ENCODE data around the gene SPDYC. TPM values are rescaled to one million over a fixed set of nuclear protein-coding genes. Genes with fewer than 3 reads are reported as not detected.

The SPDYC gene
- polyA plus RNA-seq, 3 donors from 2014 or later, result not detected

DNA sequence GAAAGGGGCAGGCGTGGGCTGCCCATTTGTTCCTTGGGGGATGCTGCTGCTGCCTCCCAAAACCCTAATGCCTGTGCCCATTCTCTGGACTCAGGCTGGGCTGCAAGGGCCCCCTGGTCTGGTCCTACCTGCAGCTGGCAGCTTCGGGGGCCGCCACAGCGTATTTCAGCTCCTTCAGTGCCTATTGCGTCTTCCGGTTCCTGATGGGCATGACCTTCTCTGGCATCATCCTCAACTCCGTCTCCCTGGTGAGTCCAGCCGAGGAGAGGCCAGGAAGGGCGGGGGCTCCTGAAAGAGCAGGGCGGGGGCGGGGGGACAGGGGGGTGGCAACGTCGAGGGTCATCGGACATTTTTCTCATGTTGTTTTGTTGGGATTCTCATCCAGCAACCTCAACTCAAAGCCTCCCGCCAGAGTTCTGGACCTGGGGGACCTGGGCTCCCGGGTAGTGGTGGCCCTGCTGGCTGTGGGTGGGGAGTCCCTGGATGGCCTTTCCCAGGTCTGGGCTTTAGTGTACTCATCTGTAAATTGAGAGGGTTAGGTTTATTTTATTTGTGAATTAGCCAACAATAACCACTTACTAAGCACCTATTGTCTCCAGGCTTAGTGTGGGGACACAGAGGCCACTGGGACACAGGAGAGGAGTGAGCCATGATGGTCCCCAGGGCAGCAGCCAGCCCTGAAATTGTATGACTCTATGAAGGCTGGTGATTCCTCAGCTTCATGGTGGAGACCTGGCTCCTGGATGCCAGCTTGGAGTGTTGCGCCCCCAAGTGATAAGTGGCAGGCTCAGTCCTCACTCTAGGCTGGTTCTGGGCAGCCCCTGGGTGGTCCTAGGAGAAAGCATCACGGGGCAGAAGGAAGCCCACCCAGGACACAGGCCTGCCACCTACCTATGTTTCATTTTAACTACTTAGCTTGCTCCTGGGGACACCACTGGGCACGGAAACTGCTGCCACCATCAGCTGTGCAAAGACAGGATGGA is 47.7 kb downstream of the SPDYC start:
- Mint-ChIP-seq H3K9me3 (no peaks in the 10 kb centered on the region), H3K27me3 (ENCODE audit: low read depth in 3 of 3) (peaks cover 1 to 15% (median 10%) of the 10 kb centered on the region in 3 donors), H3K4me1 (peaks cover 31 to 34% of the 10 kb centered on the region in 2 donors), H3K27ac (no peak overlapping the region), H3K36me3 (peaks cover 0 to 9% (median 0%) of the 10 kb centered on the region in 3 donors), H3K4me3 (no peak overlapping the region)
- no peak for DNase-seq

DNA sequence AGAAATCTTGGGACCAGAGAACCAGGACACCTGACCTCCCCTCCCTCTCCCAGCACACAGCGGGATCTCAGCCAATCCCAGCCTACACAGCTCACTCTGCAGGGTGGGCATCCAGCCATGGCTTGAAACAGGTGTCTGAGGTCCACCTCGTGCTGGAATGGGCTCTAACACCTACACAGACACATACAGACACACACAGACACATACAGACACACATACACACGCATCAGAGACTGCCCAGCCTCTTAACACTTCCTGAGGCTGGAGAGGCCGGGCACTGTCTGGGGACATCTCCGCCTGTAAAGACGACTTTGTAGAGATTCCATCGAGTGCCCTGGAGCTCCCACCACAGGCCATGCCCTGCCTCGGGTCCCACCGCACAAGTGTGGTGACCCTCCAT is 48.4 kb downstream of the SPDYC start:
- no peak for DNase-seq
- no peaks in the 10 kb centered on the region for H3K9me3 Mint-ChIP-seq
- H3K4me3 Mint-ChIP-seq, result no peak overlapping the region
- H3K27ac Mint-ChIP-seq, result no peak overlapping the region
- peaks cover 0 to 12% (median 2%) of the 10 kb centered on the region in 3 donors for H3K36me3 Mint-ChIP-seq
- H3K4me1 Mint-ChIP-seq, result peaks cover 25 to 27% of the 10 kb centered on the region in 2 donors
- H3K27me3 Mint-ChIP-seq (ENCODE audit: low read depth in 3 of 3), result peaks cover 2 to 15% (median 9%) of the 10 kb centered on the region in 3 donors

DNA sequence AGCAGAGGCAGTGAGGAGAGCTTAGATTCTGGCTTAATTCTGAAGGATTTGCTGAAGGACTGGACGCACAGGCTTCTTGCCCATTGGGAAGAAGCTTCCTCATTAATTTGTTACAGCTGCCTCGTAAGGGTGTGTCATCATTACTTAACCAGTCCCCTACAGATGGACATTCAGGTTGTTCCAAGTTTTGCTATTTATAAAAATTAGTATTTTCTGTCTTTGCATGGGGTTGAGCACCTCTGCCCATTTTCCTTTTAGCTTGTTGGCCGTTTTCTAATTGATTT is 49.8 kb downstream of the SPDYC start:
- H3K4me3 Mint-ChIP-seq, result no peak overlapping the region
- H3K27ac Mint-ChIP-seq, result no peak overlapping the region
- peaks cover 14 to 16% of the 10 kb centered on the region in 2 donors for H3K4me1 Mint-ChIP-seq

DNA sequence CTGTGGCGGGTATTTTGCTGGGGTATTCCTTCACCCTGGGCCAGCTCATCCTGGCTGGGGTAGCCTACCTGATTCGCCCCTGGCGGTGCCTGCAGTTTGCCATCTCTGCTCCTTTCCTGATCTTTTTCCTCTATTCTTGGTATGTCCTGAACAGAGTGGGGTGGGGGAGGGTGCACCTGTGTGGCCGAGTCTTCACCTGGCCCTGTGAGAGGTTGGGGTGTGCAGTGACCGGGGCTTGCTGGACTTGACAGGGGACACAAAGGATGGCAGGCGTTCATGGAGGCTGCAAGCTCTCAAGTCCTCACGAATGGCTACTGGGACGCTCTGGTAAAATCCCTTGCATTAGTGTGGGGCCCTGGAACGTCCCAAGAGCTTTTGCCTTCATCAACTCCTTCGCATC is 51.0 kb downstream of the SPDYC start:
- Mint-ChIP-seq H3K9me3 (no peaks in the 10 kb centered on the region), H3K36me3 (peaks cover 0 to 8% (median 4%) of the 10 kb centered on the region in 3 donors), H3K4me1 (peaks cover 6 to 9% of the 10 kb centered on the region in 2 donors), H3K4me3 (no peak overlapping the region), H3K27me3 (ENCODE audit: low read depth in 3 of 3) (peaks cover 4 to 13% (median 7%) of the 10 kb centered on the region in 3 donors), H3K27ac (no peak overlapping the region)
- no peak for DNase-seq

More for the DNA sequence above, 49.8 kb downstream of the SPDYC start:
- no peaks in the 10 kb centered on the region for H3K9me3 Mint-ChIP-seq
- DNase-seq, result no peak
- H3K27me3 Mint-ChIP-seq (ENCODE audit: low read depth in 3 of 3), result peaks cover 3 to 12% (median 6%) of the 10 kb centered on the region in 3 donors
- H3K36me3 Mint-ChIP-seq, result peaks cover 0 to 13% (median 4%) of the 10 kb centered on the region in 3 donors

Other genes with a start within 250 kb of the SPDYC start
- gene PPP2R5B, start 245.5 kb upstream of the SPDYC start, polyA plus RNA-seq, result 10 to 100 TPM in 2 of 3 donors, 1 to 10 TPM in 1; 7.8 to 14.6 (median 14.0) TPM
- not detected for gene GPHA2, start 234.3 kb upstream of the SPDYC start, polyA plus RNA-seq
- gene MAJIN, start 198.1 kb upstream of the SPDYC start, polyA plus RNA-seq, result not detected
- not detected for gene BATF2, start 173.3 kb upstream of the SPDYC start, polyA plus RNA-seq
- 100 to 1,000 TPM in 1 of 3 donors, 10 to 100 TPM in 2; 79.1 to 101 (median 80.1) TPM for gene ARL2, start 156.1 kb upstream of the SPDYC start, polyA plus RNA-seq
- 10 to 100 TPM; 14.5 to 20.6 (median 19.9) TPM for gene SNX15, start 142.8 kb upstream of the SPDYC start, polyA plus RNA-seq
- 10 to 100 TPM in 1 of 3 donors, 1 to 10 TPM in 2; 3.8 to 11.7 (median 9.2) TPM for gene SAC3D1, start 129.0 kb upstream of the SPDYC start, polyA plus RNA-seq
- 100 to 1,000 TPM in 1 of 3 donors, 10 to 100 TPM in 2; 64.4 to 103 (median 88.7) TPM for gene NAALADL1, start 111.7 kb upstream of the SPDYC start, polyA plus RNA-seq
- gene CDCA5, start 86.2 kb upstream of the SPDYC start, polyA plus RNA-seq, result 1 to 10 TPM; 1.8 to 2.9 (median 2.4) TPM
- gene ZFPL1, start 86.0 kb upstream of the SPDYC start, polyA plus RNA-seq, result 10 to 100 TPM; 28.3 to 31.2 (median 29.8) TPM
- gene VPS51, start 74.0 kb upstream of the SPDYC start, polyA plus RNA-seq, result 100 to 1,000 TPM in 1 of 3 donors, 10 to 100 TPM in 2; 70.3 to 102 (median 87.7) TPM
- 10 to 100 TPM; 12.8 to 16.8 (median 15.4) TPM for gene TM7SF2, start 58.4 kb upstream of the SPDYC start, polyA plus RNA-seq
- 10 to 100 TPM; 15.5 to 25.8 (median 23.9) TPM for gene ZNHIT2, start 52.5 kb upstream of the SPDYC start, polyA plus RNA-seq
- gene FAU, start 48.1 kb upstream of the SPDYC start, polyA plus RNA-seq, result 1,000 to 10,000 TPM in 1 of 3 donors, 100 to 1,000 TPM in 2; 576 to 1,241 (median 681) TPM
- gene MRPL49, start 47.9 kb upstream of the SPDYC start, polyA plus RNA-seq, result 100 to 1,000 TPM in 2 of 3 donors, 10 to 100 TPM in 1; 98.3 to 113 (median 105) TPM
- 10 to 100 TPM in 1 of 3 donors, 1 to 10 TPM in 2; 2.3 to 21.8 (median 7.7) TPM for gene SYVN1, start 35.7 kb upstream of the SPDYC start, polyA plus RNA-seq
- gene CAPN1, start 11.7 kb downstream of the SPDYC start, polyA plus RNA-seq, result 100 to 1,000 TPM; 124 to 155 (median 148) TPM
- 10 to 100 TPM; 10.1 to 11.8 (median 11.8) TPM for gene POLA2, start 91.7 kb downstream of the SPDYC start, polyA plus RNA-seq
- not detected for gene CDC42EP2, start 144.6 kb downstream of the SPDYC start, polyA plus RNA-seq
- gene DPF2, start 163.6 kb downstream of the SPDYC start, polyA plus RNA-seq, result 10 to 100 TPM; 44.9 to 63.5 (median 53.9) TPM
- 1 to 10 TPM in 1 of 3 donors, under 1 TPM in 2; 0.90 to 1.2 (median 0.90) TPM for gene TIGD3, start 184.5 kb downstream of the SPDYC start, polyA plus RNA-seq
- gene SLC25A45, start 212.4 kb downstream of the SPDYC start, polyA plus RNA-seq, result 10 to 100 TPM in 2 of 3 donors, 1 to 10 TPM in 1; 4.5 to 16.0 (median 10.3) TPM
- 10 to 100 TPM; 62.8 to 73.5 (median 63.4) TPM for gene FRMD8, start 216.4 kb downstream of the SPDYC start, polyA plus RNA-seq

All from immature natural killer cell (primary cell).